Astrocyte (in vitro differentiated cells and primary cell): ENCODE results near the gene ZNF627.
"Not testable (repeated sequence)": the region's sequence is repeated elsewhere in the genome, so short reads cannot be mapped to it uniquely, and the experiment has no call there.

Experiments used
- CTCF ChIP-seq: IDR thresholded peaks from 2 replicates; pipeline ENCODE4 v1.5.1; 2011; ENCODE audit warnings: low read depth, mild to moderate bottlenecking, inconsistent platforms, low read length, moderate library complexity; ENCODE audit not compliant: insufficient read depth
- EZH2 ChIP-seq: IDR thresholded peaks from 2 replicates; pipeline ENCODE4 v1.6.1; 2012; ENCODE audit warnings: mild to moderate bottlenecking, low read length, inconsistent platforms; ENCODE audit not compliant: insufficient read depth

GRCh38 chr19:11573763-11574162 is 23.5 kb upstream of the ZNF627 start:
- not testable (repeated sequence) for TF ChIP-seq CTCF, EZH2
